Activated naive CD4-positive, alpha-beta T cell treated with anti-CD3 and anti-CD28 coated beads, Interleukin-2, amount 10 ng/mL, durations not matched to agents 7 days and 5 days (primary cell): ENCODE results near the gene SH3GLB2.
A peak's percentile ranks its signal among the peaks of the same experiment; 100 is the strongest.

Experiments
- CTCF ChIA-PET: fragments of 350-600 bp; sonication (Branson Sonifier 250); formaldehyde crosslinking; loops from one replicate; lab custom pipeline; 2021; ENCODE audit warnings: antibody characterized with exemption; lab: Charles Lee
- DNase-seq: peaks from one replicate; pipeline ENCODE4 v3.0.0-alpha.2; 2020
- H3K27ac Mint-ChIP-seq: one replicate; pipeline ENCODE4 v1.8.0; 2021; ENCODE audit warnings: mild to moderate bottlenecking, moderate library complexity, mixed read lengths
- H3K27me3 Mint-ChIP-seq: one replicate; pipeline ENCODE4 v1.8.0; 2021; ENCODE audit warnings: mild to moderate bottlenecking, mixed read lengths
- H3K36me3 Mint-ChIP-seq: one replicate; pipeline ENCODE4 v1.8.0; 2021; ENCODE audit warnings: mixed read lengths
- H3K4me1 Mint-ChIP-seq: one replicate; pipeline ENCODE4 v1.8.0; 2021; ENCODE audit warnings: mixed read lengths
- H3K4me3 Mint-ChIP-seq: one replicate; pipeline ENCODE4 v1.8.0; 2021; ENCODE audit warnings: mild to moderate bottlenecking, moderate library complexity, mixed read lengths
- H3K9me3 Mint-ChIP-seq: one replicate; pipeline ENCODE4 v1.8.0; 2021; ENCODE audit warnings: mixed read lengths

SH3GLB2 gene

GRCh38 chr9:129021091-129021490 is 7.0 kb downstream of the SH3GLB2 start:
- Mint-ChIP-seq H3K36me3 (peaks cover 13% of the 10 kb centered on the region), H3K27ac (peak overlapping the region; percentile 86), H3K4me1 (peaks cover 30% of the 10 kb centered on the region), H3K9me3 (no peaks in the 10 kb centered on the region), H3K4me3 (no peak overlapping the region), H3K27me3 (no peaks in the 10 kb centered on the region)
- peak; percentile 33 for DNase-seq
- CTCF ChIA-PET = interaction anchor here (1.0 kb wide), 1 partner anchor 29 kb away, joined by 3 read pairs; no protein-coding TSS in a partner anchor

DNA sequence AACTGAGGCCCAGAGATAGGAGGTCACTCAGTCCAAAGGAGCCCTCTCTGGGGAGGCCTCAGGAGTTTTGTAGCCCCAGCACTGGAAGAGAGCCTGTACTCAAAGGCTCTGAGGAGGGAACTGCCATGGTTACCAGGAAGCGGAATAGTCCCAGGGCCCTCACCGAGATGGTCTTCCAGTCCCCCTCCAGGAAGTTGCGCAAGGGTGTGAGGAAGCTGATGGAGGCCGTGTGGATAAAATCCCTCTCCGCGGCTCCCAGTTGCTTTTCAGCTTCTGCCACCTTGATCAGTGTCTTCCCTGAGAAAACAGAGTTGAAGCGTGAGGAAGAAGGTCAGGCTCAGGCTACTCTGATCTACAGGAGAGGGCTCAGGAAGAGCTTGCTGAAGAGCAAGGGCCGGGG is 13.5 kb downstream of the SH3GLB2 start:
- Mint-ChIP-seq H3K4me3 (no peak overlapping the region), H3K27me3 (no peaks in the 10 kb centered on the region), H3K9me3 (no peaks in the 10 kb centered on the region), H3K4me1 (no peaks in the 10 kb centered on the region), H3K27ac (no peak overlapping the region), H3K36me3 (peaks cover 16% of the 10 kb centered on the region)
- no peak for DNase-seq
- CTCF ChIA-PET = interaction anchor here (1.7 kb wide), 1 partner anchor 9 kb away, joined by 5 read pairs; no protein-coding TSS in a partner anchor

DNA sequence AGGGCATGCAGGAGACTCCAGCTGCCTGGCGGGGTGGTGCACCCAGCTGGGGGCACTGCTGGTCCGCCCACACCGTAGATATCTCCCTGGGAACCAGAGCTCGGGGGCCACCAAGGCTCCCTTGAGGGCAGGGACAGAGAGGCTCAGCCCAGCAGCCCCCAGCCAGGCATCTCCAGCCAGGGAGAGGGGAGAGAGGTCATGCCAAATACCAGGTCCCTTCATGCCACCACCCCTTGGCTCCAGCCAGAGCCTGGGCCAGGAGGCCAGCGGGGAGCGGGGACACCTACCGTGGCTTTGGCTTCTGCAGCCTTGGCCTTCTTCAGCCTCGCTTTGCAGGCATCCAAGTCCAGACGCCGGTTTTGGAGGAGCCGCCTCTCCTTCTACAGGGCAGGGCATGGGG is 14.0 kb downstream of the SH3GLB2 start:
- no peaks in the 10 kb centered on the region for H3K9me3 Mint-ChIP-seq
- no peak for DNase-seq
- H3K36me3 Mint-ChIP-seq = peaks cover 16% of the 10 kb centered on the region
- H3K4me1 Mint-ChIP-seq = no peaks in the 10 kb centered on the region
- H3K4me3 Mint-ChIP-seq = no peak overlapping the region
- H3K27me3 Mint-ChIP-seq = no peaks in the 10 kb centered on the region
- no peak overlapping the region for H3K27ac Mint-ChIP-seq
- CTCF ChIA-PET = interaction anchor here (1.7 kb wide), 1 partner anchor 9 kb away, joined by 5 read pairs; no protein-coding TSS in a partner anchor

DNA sequence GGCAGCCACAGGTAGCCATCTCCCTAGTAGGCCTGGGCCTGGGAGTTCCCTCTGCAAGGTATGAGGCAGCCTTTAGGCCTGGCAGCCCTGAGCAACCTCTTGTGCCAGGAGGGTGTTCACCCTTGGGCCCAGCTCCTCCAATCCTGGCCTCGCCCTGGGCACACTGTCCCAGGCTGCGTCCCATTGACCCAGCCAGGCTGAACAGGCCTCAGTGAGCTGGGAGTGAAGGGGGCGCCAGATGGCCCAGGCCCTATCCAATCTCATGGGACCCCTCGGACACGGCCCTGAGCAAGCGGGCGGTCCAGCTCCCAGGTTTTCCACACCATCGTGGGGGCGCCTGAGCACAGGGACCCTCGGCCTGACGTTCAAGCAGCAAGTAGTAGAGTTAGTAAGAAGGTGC is 14.5 kb downstream of the SH3GLB2 start:
- no peaks in the 10 kb centered on the region for H3K27me3 Mint-ChIP-seq
- CTCF ChIA-PET = interaction anchor here (1.7 kb wide), 1 partner anchor 8 kb away, joined by 5 read pairs; no protein-coding TSS in a partner anchor
- no peaks in the 10 kb centered on the region for H3K9me3 Mint-ChIP-seq
- H3K4me3 Mint-ChIP-seq = no peak overlapping the region
- no peak overlapping the region for H3K27ac Mint-ChIP-seq
- H3K4me1 Mint-ChIP-seq = no peaks in the 10 kb centered on the region
- no peak for DNase-seq
- H3K36me3 Mint-ChIP-seq = peaks cover 13% of the 10 kb centered on the region

DNA sequence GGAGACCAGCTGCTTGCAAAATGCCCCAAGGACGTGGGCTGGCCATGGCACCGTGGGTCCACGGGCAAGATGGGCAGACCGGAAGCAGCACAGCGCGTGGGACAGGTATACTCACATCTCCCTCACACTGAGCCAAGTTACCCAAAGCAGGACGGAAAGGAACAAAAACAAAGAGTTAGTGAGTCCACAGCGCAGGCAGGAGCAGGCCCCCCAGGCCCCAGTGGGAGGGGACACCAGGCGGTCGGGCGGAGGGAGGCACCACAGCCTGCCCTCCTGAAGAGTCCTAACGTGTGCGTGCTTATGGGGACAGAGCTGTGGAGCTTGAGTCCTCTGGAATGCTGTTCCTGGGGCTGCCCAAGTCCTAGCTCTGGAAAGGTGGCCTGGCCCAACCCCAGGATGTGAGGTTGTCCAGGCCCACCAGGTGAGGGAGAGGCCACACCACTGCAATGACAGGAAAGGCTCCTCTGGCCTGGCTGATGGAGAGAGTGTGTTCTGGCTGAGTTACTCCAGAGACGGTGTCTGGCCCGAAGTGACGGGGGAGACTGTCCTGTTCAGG is 15.2 kb downstream of the SH3GLB2 start:
- DNase-seq = no peak
- Mint-ChIP-seq H3K27ac (no peak overlapping the region), H3K9me3 (no peaks in the 10 kb centered on the region), H3K4me3 (no peak overlapping the region), H3K27me3 (no peaks in the 10 kb centered on the region), H3K4me1 (no peaks in the 10 kb centered on the region), H3K36me3 (peaks cover 12% of the 10 kb centered on the region)
- CTCF ChIA-PET = no interaction called here

GRCh38 chr9:129012343-129012742 is 15.8 kb downstream of the SH3GLB2 start:
- Mint-ChIP-seq H3K36me3 (peaks cover 15% of the 10 kb centered on the region), H3K9me3 (no peaks in the 10 kb centered on the region), H3K27ac (no peak overlapping the region), H3K4me1 (no peaks in the 10 kb centered on the region), H3K4me3 (no peak overlapping the region), H3K27me3 (no peaks in the 10 kb centered on the region)
- no peak for DNase-seq
- CTCF ChIA-PET = no interaction called here

DNA sequence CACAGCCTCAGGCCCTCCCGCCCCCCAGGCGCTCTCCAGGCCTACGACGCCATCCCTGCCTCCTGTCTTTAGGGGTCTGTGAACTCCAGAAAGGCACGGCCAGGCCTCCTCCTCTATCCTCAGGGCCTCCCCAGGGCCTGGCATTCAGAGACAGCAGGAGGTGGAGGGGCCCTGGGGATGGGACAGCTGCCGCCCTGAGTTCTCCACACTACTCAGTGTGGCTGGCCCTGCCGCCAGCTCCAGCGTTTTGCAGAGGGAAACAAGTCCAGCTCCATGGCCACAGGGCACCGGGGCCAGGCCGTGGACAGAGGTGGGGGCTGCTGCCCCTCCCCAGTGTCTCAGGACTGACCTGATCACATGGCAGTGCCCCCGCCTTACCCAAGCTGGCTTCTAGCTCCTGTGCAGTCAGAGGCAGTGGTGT is 16.4 kb downstream of the SH3GLB2 start:
- no peaks in the 10 kb centered on the region for H3K4me1 Mint-ChIP-seq
- H3K27me3 Mint-ChIP-seq = no peaks in the 10 kb centered on the region
- H3K27ac Mint-ChIP-seq = no peak overlapping the region
- peaks cover 15% of the 10 kb centered on the region for H3K36me3 Mint-ChIP-seq
- no peaks in the 10 kb centered on the region for H3K9me3 Mint-ChIP-seq
- H3K4me3 Mint-ChIP-seq = no peak overlapping the region
- DNase-seq = no peak
- CTCF ChIA-PET = no interaction called here

DNA sequence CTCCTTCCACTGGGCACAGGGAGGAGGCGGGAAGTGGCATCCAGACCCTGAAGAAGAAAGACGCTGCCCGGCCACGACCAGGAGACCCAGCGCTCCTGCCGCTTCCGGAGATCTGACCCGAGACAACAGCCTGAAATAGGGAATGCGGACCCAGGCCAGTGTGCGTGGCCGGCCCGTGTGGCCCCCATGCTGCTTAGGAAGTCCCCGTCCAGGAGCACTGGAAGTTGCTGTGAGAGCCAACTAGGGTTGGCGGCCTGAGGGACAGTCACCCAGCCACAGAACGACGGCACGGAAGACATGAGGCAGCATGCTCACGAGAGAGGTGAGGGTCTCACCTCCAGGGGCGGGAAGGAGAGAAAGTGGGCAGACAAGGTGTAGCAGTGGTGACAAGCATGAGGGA is 17.0 kb downstream of the SH3GLB2 start:
- H3K9me3 Mint-ChIP-seq = no peaks in the 10 kb centered on the region
- peaks cover 18% of the 10 kb centered on the region for H3K36me3 Mint-ChIP-seq
- no peak overlapping the region for H3K4me3 Mint-ChIP-seq
- CTCF ChIA-PET = interaction anchor here (0.5 kb wide), 1 partner anchor 139 kb away, joined by 3 read pairs; no protein-coding TSS in a partner anchor
- no peak overlapping the region for H3K27ac Mint-ChIP-seq
- no peaks in the 10 kb centered on the region for H3K4me1 Mint-ChIP-seq
- H3K27me3 Mint-ChIP-seq = no peaks in the 10 kb centered on the region
- DNase-seq = no peak

DNA sequence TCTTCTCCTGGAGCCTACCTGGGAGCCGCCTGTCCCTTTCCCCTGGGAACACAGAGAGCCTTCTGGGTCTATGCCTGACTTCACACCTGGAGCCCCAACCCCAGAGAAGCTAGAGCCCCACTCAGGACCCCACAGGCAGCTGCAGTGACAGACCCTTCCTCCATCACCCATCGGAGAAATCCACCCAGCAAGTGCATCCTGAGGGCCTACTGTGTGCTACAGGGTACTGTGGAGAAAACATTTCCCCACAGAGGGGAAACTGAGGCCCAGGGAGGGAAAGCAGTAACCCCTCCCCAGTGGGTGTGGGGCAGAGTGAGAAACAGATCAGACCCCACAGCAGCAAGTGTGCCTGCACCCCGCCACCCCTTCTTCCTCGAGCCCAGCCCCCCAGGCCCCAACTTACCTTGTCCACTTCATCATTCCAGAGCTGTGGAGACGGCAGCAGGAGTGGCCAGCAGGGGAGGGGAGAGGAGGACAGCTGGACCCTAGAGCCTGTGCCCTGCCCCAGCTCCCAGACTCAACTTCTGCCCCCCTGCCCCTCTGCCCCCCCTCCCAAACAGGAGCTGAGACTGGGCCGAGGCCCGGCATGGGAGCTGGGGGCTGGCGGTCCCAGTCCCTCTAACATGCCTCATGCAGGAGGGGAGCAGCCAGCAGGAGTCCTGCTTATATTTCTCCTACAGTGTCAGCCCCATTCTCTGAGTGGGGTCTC is 17.7 kb downstream of the SH3GLB2 start:
- Mint-ChIP-seq H3K4me3 (no peak overlapping the region), H3K27ac (no peak overlapping the region)
- DNase-seq = no peak

GRCh38 chr9:129009584-129010141 is 18.5 kb downstream of the SH3GLB2 start:
- no peaks in the 10 kb centered on the region for H3K27me3 Mint-ChIP-seq
- H3K36me3 Mint-ChIP-seq = peaks cover 21% of the 10 kb centered on the region
- no peak for DNase-seq
- no peak overlapping the region for H3K4me3 Mint-ChIP-seq
- no peaks in the 10 kb centered on the region for H3K9me3 Mint-ChIP-seq
- no peak overlapping the region for H3K27ac Mint-ChIP-seq
- CTCF ChIA-PET = interaction anchor here (1.2 kb wide), 1 partner anchor 12 kb away, joined by 4 read pairs; no protein-coding TSS in a partner anchor
- H3K4me1 Mint-ChIP-seq = no peaks in the 10 kb centered on the region

More for the DNA sequence above, 17.7 kb downstream of the SH3GLB2 start:
- no peaks in the 10 kb centered on the region for H3K9me3 Mint-ChIP-seq
- CTCF ChIA-PET = interaction anchor here (0.5 kb wide), 1 partner anchor 139 kb away, joined by 3 read pairs; no protein-coding TSS in a partner anchor
- no peaks in the 10 kb centered on the region for H3K4me1 Mint-ChIP-seq
- peaks cover 18% of the 10 kb centered on the region for H3K36me3 Mint-ChIP-seq
- H3K27me3 Mint-ChIP-seq = no peaks in the 10 kb centered on the region

- H3K9me3 Mint-ChIP-seq = no peaks in the 10 kb centered on the region
- no peak for DNase-seq
- no peak overlapping the region for H3K27ac Mint-ChIP-seq
- peaks cover 21% of the 10 kb centered on the region for H3K36me3 Mint-ChIP-seq
- H3K4me1 Mint-ChIP-seq = no peaks in the 10 kb centered on the region
- no peaks in the 10 kb centered on the region for H3K27me3 Mint-ChIP-seq
- CTCF ChIA-PET = interaction anchor here (1.2 kb wide), 1 partner anchor 12 kb away, joined by 4 read pairs; no protein-coding TSS in a partner anchor
- H3K4me3 Mint-ChIP-seq = no peak overlapping the region
These were observed 19.0 kb downstream of the SH3GLB2 start for GRCh38 chr9:129008986-129009583.

DNA sequence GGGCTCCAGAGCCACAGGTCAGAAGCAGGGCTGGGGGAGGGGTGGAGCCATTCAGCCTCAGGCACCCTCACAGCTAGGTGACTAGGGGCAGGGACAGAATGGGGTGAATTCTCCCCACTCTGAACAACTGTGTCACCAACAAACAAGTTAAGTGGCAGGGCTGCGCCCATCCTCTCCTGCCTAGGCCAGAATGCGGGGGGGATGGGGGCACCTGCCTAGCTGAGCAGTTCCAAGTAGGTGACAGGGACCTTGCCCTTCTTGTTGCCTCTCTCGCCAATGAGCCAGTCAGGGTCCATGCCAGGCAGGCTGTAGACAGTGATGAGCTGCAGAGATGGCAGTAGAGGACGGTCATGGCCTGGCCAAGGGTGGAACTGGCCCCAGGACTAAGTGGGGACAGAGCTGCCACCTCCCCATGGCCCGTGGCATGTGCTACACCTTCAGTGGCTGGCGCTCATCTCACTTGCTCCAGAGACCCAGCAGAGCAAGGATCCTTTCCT is 19.6 kb downstream of the SH3GLB2 start:
- Mint-ChIP-seq H3K4me1 (no peaks in the 10 kb centered on the region), H3K36me3 (peaks cover 21% of the 10 kb centered on the region), H3K9me3 (no peaks in the 10 kb centered on the region), H3K4me3 (no peak overlapping the region), H3K27me3 (no peaks in the 10 kb centered on the region), H3K27ac (no peak overlapping the region)
- no peak for DNase-seq
- CTCF ChIA-PET = interaction anchor here (1.2 kb wide), 1 partner anchor 11 kb away, joined by 4 read pairs; no protein-coding TSS in a partner anchor

- Mint-ChIP-seq H3K9me3 (no peaks in the 10 kb centered on the region), H3K4me1 (no peaks in the 10 kb centered on the region), H3K27ac (no peak overlapping the region), H3K4me3 (no peak overlapping the region), H3K36me3 (peaks cover 24% of the 10 kb centered on the region), H3K27me3 (no peaks in the 10 kb centered on the region)
- CTCF ChIA-PET = interaction anchor here (0.6 to 1.1 kb wide), 2 partner anchors 15 to 53 kb away, joined by 3 read pairs; no protein-coding TSS in a partner anchor
- DNase-seq = no peak
These were observed 20.2 kb downstream of the SH3GLB2 start for GRCh38 chr9:129007766-129008468.
